Adrenal gland (tissue), 12 donors: ENCODE measurements around the gene RALGAPA2. TPM values are rescaled to one million over a fixed set of nuclear protein-coding genes. Genes with fewer than 3 reads are reported as not detected.

ENCODE experiments used
- DNase-seq, 7 donors: peaks; one replicate each; pipeline ENCODE4 v3.0.0-alpha.2; 2019 to 2020
- H3K27ac ChIP-seq, 5 donors: fragments of 200-600 bp; sonication (generic) in 4 of 5; 1 replicate in 3 of 5; 2 replicates in 2 of 5; pipeline versions ENCODE4 v1.5.1 to v1.8.0; 2016 to 2020; ENCODE audit warnings: mild to moderate bottlenecking in 1 of 5
- H3K27me3 ChIP-seq: fragments of 200-600 bp; 2 replicates; pipeline ENCODE4 v1.8.0; 2021
- H3K36me3 ChIP-seq, 2 donors: fragments of 200-600 bp; replicated peaks in 1 of 2; 1 replicate in 1 of 2; 2 replicates in 1 of 2; pipeline versions ENCODE4 v1.5.1 to v1.8.0; 2018 to 2022
- H3K4me1 ChIP-seq, 2 donors: fragments of 200-600 bp; replicated peaks in 1 of 2; 1 replicate in 1 of 2; 2 replicates in 1 of 2; pipeline versions ENCODE4 v1.5.1 to v1.8.0; 2018 to 2021
- H3K4me3 ChIP-seq, 4 donors: fragments of 200-600 bp; sonication (generic) in 3 of 4; one replicate each; pipeline ENCODE4 v1.5.1; 2016 to 2018
- H3K9me3 ChIP-seq, 3 donors: fragments of 200-600 bp; sonication (generic) in 1 of 3; replicated peaks in 1 of 3; 1 replicate in 2 of 3; 2 replicates in 1 of 3; pipeline versions ENCODE4 v1.5.1 to v1.8.0; 2016 to 2021
- CTCF ChIP-seq, 6 experiments: fragments of 450-650 bp in 4 of 6; fragments of 200-600 bp in 2 of 6; sonication (generic) in 1 of 6; IDR thresholded peaks; 1 replicate in 5 of 6; 2 replicates in 1 of 6; pipeline versions ENCODE4 v1.5.1 to v1.8.0; 2016 to 2021; ENCODE audit warnings: antibody characterized with exemption in 6 of 6, mild to moderate bottlenecking in 2 of 6, moderate library complexity in 1 of 6
- POLR2A ChIP-seq, 2 donors: fragments of 450-650 bp; IDR thresholded peaks; one replicate each; pipeline ENCODE4 v1.6.1; 2017; ENCODE audit warnings: antibody characterized with exemption in 2 of 2, mild to moderate bottlenecking in 2 of 2, moderate library complexity in 1 of 2
- WGBS, 4 donors: extraction: QIAGEN DNeasy Blood & Tissue Kit in 2 of 4; methylation state at CpG; one replicate each; pipeline versions ENCODE4 v1.1.5 to v1.1.7; 2013 to 2017; 5-methylcytosine and 5-hydroxymethylcytosine counted together
- intact Hi-C, 2 donors: fragments of 100-400 bp; cut with DNase I; formaldehyde crosslinking; loops; one replicate each; pipeline versions ENCODE4 v1.14.1 to v1.15.0; 2022 to 2023
- polyA plus RNA-seq, 3 donors: library from polyadenylated mRNA; stranded (reverse); fragments of 200-250 nt in 2 of 3; fragments of 350-450 nt in 1 of 3; fragmentation: Illumina TruSeq in 1 of 3; extraction: RNeasy Lipid Tissue Mini Kit (QIAGEN cat#74804) in 1 of 3; gene quantifications; one replicate each; pipeline ENCODE4 v1.2.3, GENCODE V29; 2013 to 2014
- total RNA-seq, 9 donors: library from RNA; depleted of rRNA in 4 of 9; stranded (reverse); fragments of >200 nt in 4 of 9; fragments of 120-200 nt in 1 of 9; fragmentation: NEBNext Ultra II Directional in 1 of 9; extraction: Animal tissue kit (Norgen Biotek cat#: 25700) in 1 of 9; gene quantifications; one replicate each; pipeline versions ENCODE4 v1.1.0 to v1.2.4, GENCODE V29; 2013 to 2023
- donor health status: healthy with polysubstance abuse.
- donor health status: Bipolar disorder and iron deficiency.
- donor health status: DM: yes; HTN: yes; CAD: no.
- donor health status: DM: no; HTN: no; CAD: no.
- donor health status: DM: no; HTN: no; CAD: no.
- donor health status: DM: yes; HTN: yes; CAD: no.

Gene RALGAPA2
- total and polyA plus RNA-seq, 12 donors, result 3.7 to 39.6 (median 20.7) TPM

GRCh38 chr20:20425823-20426654, 286.4 kb downstream of the RALGAPA2 start:
- H3K27me3 ChIP-seq, result no peaks in the 10 kb centered on the region
- no peak overlapping the region for H3K4me3 ChIP-seq
- 83 to 96% (median 88%) methylated on average over 5 of the region's 5 CpGs for WGBS, 4 donors
- H3K27ac ChIP-seq, result no peak overlapping the region
- H3K9me3 ChIP-seq, result no peaks in the 10 kb centered on the region
- DNase-seq, result no peak
- H3K4me1 ChIP-seq, result no peaks in the 10 kb centered on the region
- intact Hi-C loops, result no loop called here
- TF ChIP-seq CTCF (IDR thresholded peaks at IDR 0.05) (no peak), POLR2A (IDR thresholded peaks at IDR 0.05) (no peak)
- H3K36me3 ChIP-seq, result no peaks in the 10 kb centered on the region

GRCh38 chr20:20423117-20423516, 289.3 kb downstream of the RALGAPA2 start:
- WGBS, 4 donors, result 88 to 100% (median 93%) methylated on average over 1 of the region's 1 CpG
- Histone ChIP-seq H3K4me3 (no peak overlapping the region), H3K36me3 (no peaks in the 10 kb centered on the region), H3K9me3 (no peaks in the 10 kb centered on the region), H3K27me3 (no peaks in the 10 kb centered on the region), H3K27ac (no peak overlapping the region), H3K4me1 (no peaks in the 10 kb centered on the region)
- no peak for DNase-seq
- TF ChIP-seq CTCF (IDR thresholded peaks at IDR 0.05) (no peak), POLR2A (IDR thresholded peaks at IDR 0.05) (no peak)
- intact Hi-C loops, result no loop called here

- H3K9me3 ChIP-seq, result no peaks in the 10 kb centered on the region
- H3K4me3 ChIP-seq, result no peak overlapping the region
- H3K27me3 ChIP-seq, result no peaks in the 10 kb centered on the region
- H3K27ac ChIP-seq, result no peak overlapping the region
- no peak for DNase-seq
- H3K4me1 ChIP-seq, result no peaks in the 10 kb centered on the region
- no peak for TF ChIP-seq CTCF (IDR thresholded peaks at IDR 0.05)
- no peak for TF ChIP-seq POLR2A (IDR thresholded peaks at IDR 0.05)
- WGBS, 4 donors, result 95 to 98% (median 96%) methylated on average over 8 of the region's 8 CpGs
- intact Hi-C loops, result no loop called here
- H3K36me3 ChIP-seq, result no peaks in the 10 kb centered on the region
These were observed 294.4 kb downstream of the RALGAPA2 start for GRCh38 chr20:20417876-20418676.

- H3K9me3 ChIP-seq, result no peaks in the 10 kb centered on the region
- no peak for TF ChIP-seq CTCF (IDR thresholded peaks at IDR 0.05)
- TF ChIP-seq POLR2A (IDR thresholded peaks at IDR 0.05), result no peak
- H3K27ac ChIP-seq, result no peak overlapping the region
- peaks cover 0 to under 1% of the 10 kb centered on the region in 2 donors for H3K4me1 ChIP-seq
- intact Hi-C loops, result no loop called here
- no peaks in the 10 kb centered on the region for H3K27me3 ChIP-seq
- WGBS, 4 donors, result 69 to 88% (median 79%) methylated on average over 1 of the region's 1 CpG
- no peak for DNase-seq
- H3K4me3 ChIP-seq, result no peak overlapping the region
- no peaks in the 10 kb centered on the region for H3K36me3 ChIP-seq
These were observed 297.1 kb downstream of the RALGAPA2 start for GRCh38 chr20:20415321-20415720.
